ENCODE measurements around the gene CNR1. TPM values are rescaled to one million over a fixed set of nuclear protein-coding genes. Genes with fewer than 3 reads are reported as not detected.
A peak's percentile ranks its signal among the peaks of the same experiment; 100 is the strongest.
"Not testable (repeated sequence)": the region's sequence is repeated elsewhere in the genome, so short reads cannot be mapped to it uniquely, and the experiment has no call there.

The CNR1 gene
- 10 to 100 TPM in 2 of 4 donors, 1 to 10 TPM in 2; 6.4 to 16.1 (median 9.5) TPM for total RNA-seq

GRCh38 chr6:88165844-88166492 lies at the start of gene CNR1:
Gene CNR1, minus strand, starts transcription at chr6:88166347. Its CDS starts 21,073 bp downstream, at chr6:88145274.
- in situ Hi-C loops (cut with MboI; ENCODE audit: low pct_ligation_motif_present in 1 of 4, low pct_unique_long_range_greater_than_20kb in 1 of 4, low sequenced_read_pairs in 3 of 4): no loop called here
- no peaks in the 10 kb centered on the region for H3K36me3 ChIP-seq
- peaks cover 62% of the 10 kb centered on the region for H3K27me3 ChIP-seq
- peaks cover 0 to 24% (median 7%) of the 10 kb centered on the region in 4 donors for H3K4me1 ChIP-seq
- H3K27ac ChIP-seq: peak within 1 kb of the TSS; percentile 60 to 75 (median 66)
- DNase-seq: peak; percentile 84
- no peak for TF ChIP-seq POLR2A (IDR thresholded peaks at IDR 0.05)
- peak; percentile 2 to 45 (median 11) for TF ChIP-seq POLR2AphosphoS5 (IDR thresholded peaks at IDR 0.05)
- TF ChIP-seq EP300 (IDR thresholded peaks at IDR 0.05; ENCODE audit: low read depth): no peak
- peak in 2 of 5 experiments; percentile 16 to 30 for TF ChIP-seq CTCF (IDR thresholded peaks at IDR 0.05)
- peak within 1 kb of the TSS; percentile 40 to 72 (median 48) for H3K4me3 ChIP-seq
- intact Hi-C loops (cut with DNase I; ENCODE audit: low total_unique reads): loop anchor here (10.0 kb wide), 1 partner anchor 231 kb away; no protein-coding TSS in a partner anchor
- 1% methylated on average over 62 of the region's 78 CpGs; no CpG with 5 or more reads in 1 of the 2 donors for WGBS, 2 donors (ENCODE audit: low coverage in 1 of 2)
- no peaks in the 10 kb centered on the region for H3K9me3 ChIP-seq

DNA sequence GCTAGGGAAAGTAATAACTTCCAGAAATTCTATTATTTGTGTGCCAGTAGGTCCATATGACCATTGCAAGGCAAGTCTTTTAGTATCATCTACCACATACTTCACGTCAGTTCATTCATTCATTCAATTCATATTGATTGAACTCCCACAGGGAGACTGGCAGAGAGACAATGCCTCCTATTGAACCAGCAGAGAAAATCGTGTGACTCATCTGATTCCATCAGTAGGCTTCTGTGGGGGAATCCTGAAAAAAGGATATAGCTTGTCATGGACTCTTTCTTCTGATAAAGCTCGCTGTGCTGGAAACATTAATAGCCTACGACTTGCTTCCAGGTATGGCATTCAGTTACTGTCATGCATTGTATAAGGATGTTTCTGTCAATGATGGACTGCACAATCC lies 45.3 kb upstream of the CNR1 start:
- H3K4me3 ChIP-seq: no peak overlapping the region
- DNase-seq: no peak
- no peaks in the 10 kb centered on the region for H3K9me3 ChIP-seq
- H3K36me3 ChIP-seq: no peaks in the 10 kb centered on the region
- in situ Hi-C loops (cut with MboI; ENCODE audit: low pct_ligation_motif_present in 1 of 4, low pct_unique_long_range_greater_than_20kb in 1 of 4, low sequenced_read_pairs in 3 of 4): no loop called here
- WGBS, 2 donors (ENCODE audit: low coverage in 1 of 2): 76% methylated on average over 4 of the region's 4 CpGs; no CpG with 5 or more reads in 1 of the 2 donors
- intact Hi-C loops (cut with DNase I; ENCODE audit: low total_unique reads): no loop called here
- H3K27me3 ChIP-seq: no peaks in the 10 kb centered on the region
- H3K27ac ChIP-seq: no peak overlapping the region
- TF ChIP-seq CTCF (IDR thresholded peaks at IDR 0.05) (no peak), POLR2AphosphoS5 (IDR thresholded peaks at IDR 0.05) (no peak), EP300 (IDR thresholded peaks at IDR 0.05; ENCODE audit: low read depth) (no peak), POLR2A (IDR thresholded peaks at IDR 0.05) (no peak)
- H3K4me1 ChIP-seq: no peaks in the 10 kb centered on the region

DNA sequence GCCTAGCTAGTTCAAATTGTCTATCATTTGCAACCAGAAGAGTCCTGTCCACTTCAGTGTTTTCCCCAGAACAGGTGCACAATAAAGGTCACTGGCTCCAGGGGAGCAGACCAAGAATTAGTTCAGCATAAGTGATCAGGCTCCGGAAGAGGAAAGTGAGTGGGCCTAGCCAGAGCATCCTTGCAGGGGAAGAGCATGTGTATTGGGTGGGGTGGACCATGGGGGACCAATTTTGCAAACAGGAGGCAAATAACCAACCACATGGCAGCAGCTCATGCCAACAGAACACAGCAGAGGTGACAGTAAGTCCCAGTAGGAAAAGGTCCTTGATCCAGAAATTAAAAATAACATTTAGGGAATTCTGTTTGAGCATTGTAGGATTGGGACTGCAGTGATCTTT lies 43.2 kb upstream of the CNR1 start:
- H3K4me3 ChIP-seq: no peak overlapping the region
- 94 to 100% methylated on average over 1 of the region's 1 CpG for WGBS, 2 donors (ENCODE audit: low coverage in 1 of 2)
- no peak overlapping the region for H3K27ac ChIP-seq
- no peaks in the 10 kb centered on the region for H3K4me1 ChIP-seq
- intact Hi-C loops (cut with DNase I; ENCODE audit: low total_unique reads): no loop called here
- no peaks in the 10 kb centered on the region for H3K27me3 ChIP-seq
- no peak for DNase-seq
- H3K9me3 ChIP-seq: peaks cover 0 to 2% of the 10 kb centered on the region in 2 donors
- TF ChIP-seq POLR2A (IDR thresholded peaks at IDR 0.05): no peak
- TF ChIP-seq POLR2AphosphoS5 (IDR thresholded peaks at IDR 0.05): no peak
- TF ChIP-seq CTCF (IDR thresholded peaks at IDR 0.05): no peak
- TF ChIP-seq EP300 (IDR thresholded peaks at IDR 0.05; ENCODE audit: low read depth): no peak
- no peaks in the 10 kb centered on the region for H3K36me3 ChIP-seq
- in situ Hi-C loops (cut with MboI; ENCODE audit: low pct_ligation_motif_present in 1 of 4, low pct_unique_long_range_greater_than_20kb in 1 of 4, low sequenced_read_pairs in 3 of 4): no loop called here

DNA sequence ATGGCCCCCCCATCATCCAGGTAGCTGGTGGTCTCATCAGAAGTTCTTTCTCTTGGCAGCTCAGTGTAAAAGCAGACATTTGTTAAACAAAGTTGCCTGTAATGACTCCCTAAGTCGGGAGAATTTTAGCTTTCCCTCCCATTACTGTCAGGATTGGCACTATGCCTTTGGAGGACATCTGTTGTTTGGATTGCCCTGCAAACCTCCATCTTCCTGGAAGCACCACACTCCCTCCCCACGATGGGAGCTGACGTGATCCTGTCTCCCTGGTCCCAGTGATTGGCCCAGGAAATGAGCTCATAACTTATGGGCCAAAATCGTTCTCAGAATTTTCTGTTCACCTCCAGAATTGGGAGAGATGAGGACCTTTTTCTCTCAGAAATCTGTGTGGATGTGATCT lies 42.6 kb upstream of the CNR1 start:
- H3K36me3 ChIP-seq: no peaks in the 10 kb centered on the region
- WGBS, 2 donors (ENCODE audit: low coverage in 1 of 2): 44 to 100% methylated on average over 1 to 4 of the region's 4 CpGs
- in situ Hi-C loops (cut with MboI; ENCODE audit: low pct_ligation_motif_present in 1 of 4, low pct_unique_long_range_greater_than_20kb in 1 of 4, low sequenced_read_pairs in 3 of 4): no loop called here
- no peak overlapping the region for H3K4me3 ChIP-seq
- no peaks in the 10 kb centered on the region for H3K27me3 ChIP-seq
- TF ChIP-seq CTCF (IDR thresholded peaks at IDR 0.05) (no peak), EP300 (IDR thresholded peaks at IDR 0.05; ENCODE audit: low read depth) (no peak), POLR2A (IDR thresholded peaks at IDR 0.05) (no peak), POLR2AphosphoS5 (IDR thresholded peaks at IDR 0.05) (no peak)
- no peaks in the 10 kb centered on the region for H3K4me1 ChIP-seq
- intact Hi-C loops (cut with DNase I; ENCODE audit: low total_unique reads): no loop called here
- no peak for DNase-seq
- H3K27ac ChIP-seq: no peak overlapping the region
- H3K9me3 ChIP-seq: peaks cover 2 to 8% of the 10 kb centered on the region in 2 donors

- H3K27me3 ChIP-seq; in situ Hi-C loops (cut with MboI; ENCODE audit: low pct_ligation_motif_present in 1 of 4, low pct_unique_long_range_greater_than_20kb in 1 of 4, low sequenced_read_pairs in 3 of 4); intact Hi-C loops (cut with DNase I; ENCODE audit: low total_unique reads); H3K4me3 ChIP-seq; H3K4me1 ChIP-seq; DNase-seq; H3K36me3 ChIP-seq; H3K27ac ChIP-seq: not testable (repeated sequence)
- H3K9me3 ChIP-seq: peaks cover 13 to 21% of the 10 kb centered on the region in 2 donors
Observed at GRCh38 chr6:88201734-88202133, 35.6 kb upstream of the CNR1 start.

All from transverse colon (tissue), 4 donors.